A549 (cell line): Measurements from ENCODE around the gene FAM20A. TPM values are rescaled to one million over a fixed set of nuclear protein-coding genes. Genes with fewer than 3 reads are reported as not detected.

Experiments used
- ATAC-seq, 2 experiments: fragments of 200-7000 bp in 1 of 2; fragments of >200 bp in 1 of 2; cut with Nextera tagmentation in 1 of 2; cut with Tn5 transposase in 1 of 2; 3 replicates each; pipeline versions ENCODE4 v1.8.0 to v1.9.1; 2018 to 2020; ENCODE audit warnings: mild to moderate bottlenecking in 1 of 2, moderate library complexity in 1 of 2
- CTCF ChIA-PET: fragments of 300-600 bp; sonication (Branson Sonifier 250); formaldehyde crosslinking; extraction: SDS; loops from one replicate; lab custom pipeline; 2021; ENCODE audit warnings: antibody characterized with exemption, inconsistent platforms; lab: Yijun Ruan, JAX
- POLR2A ChIA-PET: fragments of 350-600 bp; formaldehyde crosslinking; extraction: SDS; loops from one replicate; lab custom pipeline; 2021; ENCODE audit warnings: antibody characterized with exemption, inconsistent platforms; lab: Yijun Ruan, JAX
- DNase-seq, 2 experiments: peaks; one replicate each; pipeline versions ENCODE4 v3.0.0 to v3.0.0-alpha.2; 2011 to 2016; ENCODE audit warnings: low read depth in 1 of 2, low spot score in 1 of 2
- FAIRE-seq: peaks from 2 replicates; lab custom pipeline; 2011; peaks lifted over from hg19 to GRCh38; lab: Jason Lieb, UNC
- H3K27ac ChIP-seq, 2 experiments: fragments of >200 bp; sonication (Bioruptor Twin); formaldehyde crosslinking; 3 replicates each; pipeline ENCODE4 v1.5.1; 2016 to 2017
- H3K4me1 ChIP-seq: fragments of >200 bp; sonication (Bioruptor Twin); formaldehyde crosslinking; 3 replicates; pipeline ENCODE4 v1.6.1; 2016
- H3K4me2 ChIP-seq: fragments of >200 bp; sonication (Bioruptor Twin); formaldehyde crosslinking; 3 replicates; pipeline ENCODE4 v1.6.1; 2016
- H3K4me3 ChIP-seq: fragments of >200 bp; sonication (Bioruptor Twin); formaldehyde crosslinking; 3 replicates; pipeline ENCODE4 v1.5.1; 2016
- H3K9me3 ChIP-seq: fragments of >200 bp; sonication (Bioruptor Twin); formaldehyde crosslinking; 3 replicates; pipeline ENCODE4 v1.6.1; 2016
- CEBPB ChIP-seq, 2 experiments: fragments of >200 bp in 1 of 2; sonication (Bioruptor Twin) in 1 of 2; formaldehyde crosslinking in 1 of 2; IDR thresholded peaks; 2 replicates each; pipeline ENCODE4 v1.6.1; 2012 to 2016
- CHD4 ChIP-seq: fragments of 200-600 bp; sonication (generic); IDR thresholded peaks from 2 replicates; pipeline ENCODE4 v1.6.1; 2016; ENCODE audit warnings: antibody characterized with exemption, mild to moderate bottlenecking, borderline replicate concordance
- EHF ChIP-seq: fragments of 250-450 bp; sonication (Bioruptor Pico); IDR thresholded peaks from 2 replicates; pipeline ENCODE4 v1.5.0; 2020; ENCODE audit warnings: mild to moderate bottlenecking
- EP300 ChIP-seq, 2 experiments: fragments of >200 bp; sonication (Bioruptor Twin); formaldehyde crosslinking; IDR thresholded peaks; 2 replicates in 1 of 2; 3 replicates in 1 of 2; pipeline ENCODE4 v1.6.1; 2016 to 2017
- FOXS1 ChIP-seq: fragments of 250-450 bp; sonication (Bioruptor Pico); IDR thresholded peaks from 2 replicates; pipeline ENCODE4 v1.5.0; 2020; ENCODE audit warnings: mild to moderate bottlenecking, moderate library complexity
- HOXA7 ChIP-seq: fragments of 250-450 bp; sonication (Bioruptor Pico); IDR thresholded peaks from 2 replicates; pipeline ENCODE4 v1.5.0; 2020; ENCODE audit warnings: mild to moderate bottlenecking, moderate library complexity
- HOXB13 ChIP-seq: fragments of 250-450 bp; sonication (Bioruptor Pico); IDR thresholded peaks from 2 replicates; pipeline ENCODE4 v1.5.0; 2020; ENCODE audit warnings: low read depth, mild to moderate bottlenecking, moderate library complexity
- HOXB5 ChIP-seq: fragments of 250-450 bp; sonication (Bioruptor Pico); IDR thresholded peaks from 2 replicates; pipeline ENCODE4 v1.5.0; 2020; ENCODE audit warnings: mild to moderate bottlenecking, moderate library complexity
- JUN ChIP-seq, 2 experiments: fragments of >200 bp; sonication (Bioruptor Twin); formaldehyde crosslinking; IDR thresholded peaks; 2 replicates in 1 of 2; 3 replicates in 1 of 2; pipeline ENCODE4 v1.6.1; 2016 to 2017
- KDM5A ChIP-seq: fragments of 200-600 bp; sonication (generic); IDR thresholded peaks from 2 replicates; pipeline ENCODE4 v1.6.1; 2016; ENCODE audit warnings: antibody characterized with exemption, mild to moderate bottlenecking
- MAZ ChIP-seq: fragments of 150-350 bp; IDR thresholded peaks from 2 replicates; pipeline ENCODE4 v1.6.1; 2014; ENCODE audit warnings: antibody characterized with exemption, low read depth, low read length, borderline replicate concordance
- NFE2L2 ChIP-seq: fragments of 150-350 bp; conservative IDR thresholded peaks from 2 replicates; pipeline ENCODE4 v1.6.1; 2014; ENCODE audit warnings: low read length
- POLR2A ChIP-seq: IDR thresholded peaks from 2 replicates; pipeline ENCODE4 v1.6.1; 2012; ENCODE audit warnings: mild to moderate bottlenecking, low read length
- RARB ChIP-seq: fragments of 250-450 bp; sonication (Bioruptor Pico); IDR thresholded peaks from 2 replicates; pipeline ENCODE4 v1.8.0; 2021; ENCODE audit warnings: mild to moderate bottlenecking, moderate library complexity
- RCOR1 ChIP-seq: fragments of 150-350 bp; IDR thresholded peaks from 2 replicates; pipeline ENCODE4 v1.6.1; 2014; ENCODE audit warnings: antibody characterized with exemption, low read length, low read depth
- RFX5 ChIP-seq: fragments of 450-650 bp; IDR thresholded peaks from 2 replicates; pipeline ENCODE4 v1.7.1; 2014; ENCODE audit warnings: antibody characterized with exemption, mild to moderate bottlenecking, moderate library complexity
- RNF2 ChIP-seq: fragments of 200-600 bp; sonication (generic); IDR thresholded peaks from 2 replicates; pipeline ENCODE4 v1.6.1; 2016; ENCODE audit warnings: low read depth, mild to moderate bottlenecking, antibody characterized with exemption, moderate library complexity, borderline replicate concordance
- SREBF2 ChIP-seq: fragments of 450-650 bp; IDR thresholded peaks from 2 replicates; pipeline ENCODE4 v1.6.1; 2014; ENCODE audit warnings: mild to moderate bottlenecking, moderate library complexity
- TP53 ChIP-seq: fragments of 250-450 bp; sonication (Bioruptor Pico); IDR thresholded peaks from 2 replicates; pipeline ENCODE4 v1.5.0; 2021; ENCODE audit warnings: mild to moderate bottlenecking, moderate library complexity
- ZC3H11A ChIP-seq: fragments of 450-650 bp; IDR thresholded peaks from 2 replicates; pipeline ENCODE4 v1.6.1; 2014; ENCODE audit warnings: antibody characterized with exemption, mild to moderate bottlenecking
- ZNF302 ChIP-seq: fragments of 250-450 bp; sonication (Bioruptor Pico); IDR thresholded peaks from 2 replicates; pipeline ENCODE4 v1.9.0; 2021; ENCODE audit warnings: inconsistent platforms, mild to moderate bottlenecking, moderate library complexity
- ZSCAN20 ChIP-seq: fragments of 250-450 bp; sonication (Bioruptor Pico); IDR thresholded peaks from 2 replicates; pipeline ENCODE4 v1.8.0; 2022; ENCODE audit warnings: mild to moderate bottlenecking, moderate library complexity
- WGBS: methylation state at CpG from one replicate; pipeline ENCODE4 v1.1.6; 2017; ENCODE audit errors: missing lambda C conversion rate; 5-methylcytosine and 5-hydroxymethylcytosine counted together
- polyA plus RNA-seq, 4 experiments: library from polyadenylated mRNA; depleted of rRNA in 3 of 4; stranded (reverse); fragments of >200 nt; fragmentation: RNase III in 1 of 4; extraction: RNeasy Plus Mini Kit Qiagen cat#74134 plus additional on column Dnase treatment in 1 of 4; gene quantifications; 2 replicates in 3 of 4; 3 replicates in 1 of 4; pipeline ENCODE4 v1.2.3, GENCODE V29; 2011 to 2017
- TF ChIP-seq, protein P1 (sequence below): fragments of 250-450 bp; sonication (Bioruptor Pico); IDR thresholded peaks from 2 replicates; pipeline ENCODE4 v1.5.0; 2020; ENCODE audit warnings: low read depth, mild to moderate bottlenecking, moderate library complexity
- TF ChIP-seq, protein P2 (sequence below): fragments of >200 bp; sonication (Bioruptor Twin); formaldehyde crosslinking; IDR thresholded peaks from 3 replicates; pipeline ENCODE4 v1.5.1; 2016
- TF ChIP-seq, protein P3 (sequence below): fragments of >200 bp; sonication (Bioruptor Twin); formaldehyde crosslinking; IDR thresholded peaks from 3 replicates; pipeline ENCODE4 v1.6.1; 2016
- TF ChIP-seq, protein P4 (sequence below): fragments of 200-600 bp; sonication (generic); IDR thresholded peaks from 2 replicates; pipeline ENCODE4 v1.6.1; 2016; ENCODE audit warnings: antibody characterized with exemption, mild to moderate bottlenecking, moderate library complexity
- TF ChIP-seq, protein P5 (sequence below): fragments of 150-350 bp; IDR thresholded peaks from 2 replicates; pipeline ENCODE4 v1.6.1; 2014; ENCODE audit warnings: low read depth, mild to moderate bottlenecking, low read length

The FAM20A gene
- polyA plus RNA-seq, 2 of the 4 experiments (the other 2 are of a cell fraction), result 0.05 to 0.09 TPM

DNA sequence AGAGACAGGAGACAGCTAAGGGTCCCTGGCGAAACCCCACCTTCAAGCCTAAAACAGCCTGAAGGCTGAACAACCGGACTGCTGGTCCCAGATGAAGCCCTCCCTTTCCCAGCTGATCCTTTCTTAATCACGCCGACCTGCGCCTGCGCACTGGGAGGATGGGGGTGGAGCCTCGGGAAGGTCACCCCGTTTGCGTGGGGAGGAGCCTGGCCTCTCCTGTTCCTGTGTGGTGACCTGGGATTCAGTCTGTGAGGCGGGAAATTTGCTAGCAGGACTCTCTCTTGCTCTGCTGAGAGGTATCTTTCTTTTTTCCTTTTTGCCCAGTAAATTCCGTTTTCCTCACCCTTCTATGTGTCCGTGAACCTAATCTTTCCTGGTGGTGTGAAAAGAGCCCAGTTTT lies 9.6 kb downstream of the FAM20A start:
- Histone ChIP-seq H3K4me3 (no peak overlapping the region), H3K9me3 (peaks cover 9% of the 10 kb centered on the region; the same call in 2 of the 3 replicates), H3K4me2 (no peak overlapping the region), H3K27ac (no peak overlapping the region), H3K4me1 (no peaks in the 10 kb centered on the region)
- peak in 1 of 2 experiments; percentile 30; a peak in 1 of 6 replicates for ATAC-seq
- TF ChIP-seq KDM5A (no peak), ZSCAN20 (no peak)
- FAIRE-seq, result no peak
- POLR2A ChIA-PET, result no interaction called here
- WGBS, result 45% methylated on average over 12 of the region's 12 CpGs
- DNase-seq, result no peak
- CTCF ChIA-PET, result interaction anchor here (2.2 kb wide), 1 partner anchor 11 kb away, joined by 6 read pairs; no protein-coding TSS in a partner anchor

DNA sequence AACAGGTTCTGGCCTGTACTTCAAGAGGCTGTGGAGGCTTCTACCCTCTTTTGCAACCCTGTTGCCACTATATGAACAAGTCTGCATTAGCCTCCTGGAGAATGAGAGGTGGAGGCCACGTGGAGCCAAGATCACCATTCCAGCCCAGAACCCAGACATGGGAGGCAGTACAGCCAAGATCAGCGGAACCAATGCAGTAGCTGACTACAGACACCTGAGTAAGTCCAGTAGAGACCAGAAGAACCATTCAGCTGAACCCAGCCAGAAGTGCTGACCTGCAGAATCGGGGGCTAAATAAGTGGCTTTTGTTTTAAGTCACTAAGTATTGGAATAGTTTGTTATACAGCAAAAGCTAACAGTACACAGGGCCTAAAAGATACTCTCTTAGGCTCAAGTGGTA lies 12.1 kb downstream of the FAM20A start:
- no peak for FAIRE-seq
- 21% methylated on average over 3 of the region's 3 CpGs for WGBS
- CTCF ChIA-PET, result no interaction called here
- no peak overlapping the region for H3K4me2 ChIP-seq
- TF ChIP-seq ZNF302 (CRISPR knock-in tag) (no peak), EHF (CRISPR knock-in tag) (no peak), CEBPB (IDR thresholded peaks at IDR 0.05) (no peak), RARB (CRISPR knock-in tag) (no peak), MAZ (no peak), TP53 (CRISPR knock-in tag) (no peak), KDM5A (no peak), ZC3H11A (no peak), CHD4 (no peak), NFE2L2 (no peak), POLR2A (no peak), FOXS1 (no peak)
- TF ChIP-seq, protein P1, sequence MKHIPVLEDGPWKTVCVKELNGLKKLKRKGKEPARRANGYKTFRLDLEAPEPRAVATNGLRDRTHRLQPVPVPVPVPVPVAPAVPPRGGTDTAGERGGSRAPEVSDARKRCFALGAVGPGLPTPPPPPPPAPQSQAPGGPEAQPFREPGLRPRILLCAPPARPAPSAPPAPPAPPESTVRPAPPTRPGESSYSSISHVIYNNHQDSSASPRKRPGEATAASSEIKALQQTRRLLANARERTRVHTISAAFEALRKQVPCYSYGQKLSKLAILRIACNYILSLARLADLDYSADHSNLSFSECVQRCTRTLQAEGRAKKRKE (CRISPR knock-in tag), result no peak
- peaks cover 9% of the 10 kb centered on the region; the same call in 2 of the 3 replicates for H3K9me3 ChIP-seq
- H3K4me3 ChIP-seq, result no peak overlapping the region
- H3K27ac ChIP-seq, result no peak overlapping the region
- no peaks in the 10 kb centered on the region for H3K4me1 ChIP-seq
- POLR2A ChIA-PET, result no interaction called here
- ATAC-seq, result no peak
- no peak for DNase-seq

DNA sequence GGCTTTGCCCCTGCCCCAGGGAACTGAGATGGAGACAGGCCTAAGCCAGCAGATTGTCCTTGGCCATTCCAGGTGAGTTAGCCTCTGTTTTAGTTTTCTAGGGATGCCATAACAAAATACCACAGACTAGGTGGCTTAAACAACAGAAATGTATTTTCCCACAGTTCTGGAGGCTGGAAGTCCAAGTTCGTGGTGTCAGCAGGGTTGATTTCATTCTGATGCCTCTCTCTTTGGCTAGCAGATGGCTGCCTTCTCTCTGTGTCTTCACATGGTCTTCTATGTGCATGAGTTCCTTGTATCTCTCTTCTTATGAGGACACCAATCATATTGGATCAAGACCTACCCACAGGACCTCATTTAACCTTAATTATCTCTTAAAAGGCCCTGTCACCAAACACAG lies 12.8 kb downstream of the FAM20A start:
- Histone ChIP-seq H3K4me1 (no peaks in the 10 kb centered on the region), H3K9me3 (peaks cover 9% of the 10 kb centered on the region; the same call in 2 of the 3 replicates), H3K27ac (no peak overlapping the region), H3K4me2 (no peak overlapping the region), H3K4me3 (no peak overlapping the region)
- CTCF ChIA-PET, result interaction anchor here (0.7 to 1.2 kb wide), 3 partner anchors 25 to 183 kb away, joined by 3 to 5 read pairs (median 3); no protein-coding TSS in a partner anchor
- ATAC-seq (no peak), DNase-seq (no peak), FAIRE-seq (no peak)
- no peak for TF ChIP-seq HOXA7 (CRISPR knock-in tag)
- no peak for TF ChIP-seq KDM5A
- TF ChIP-seq EP300 (IDR thresholded peaks at IDR 0.05), result no peak
- TF ChIP-seq, protein P2, sequence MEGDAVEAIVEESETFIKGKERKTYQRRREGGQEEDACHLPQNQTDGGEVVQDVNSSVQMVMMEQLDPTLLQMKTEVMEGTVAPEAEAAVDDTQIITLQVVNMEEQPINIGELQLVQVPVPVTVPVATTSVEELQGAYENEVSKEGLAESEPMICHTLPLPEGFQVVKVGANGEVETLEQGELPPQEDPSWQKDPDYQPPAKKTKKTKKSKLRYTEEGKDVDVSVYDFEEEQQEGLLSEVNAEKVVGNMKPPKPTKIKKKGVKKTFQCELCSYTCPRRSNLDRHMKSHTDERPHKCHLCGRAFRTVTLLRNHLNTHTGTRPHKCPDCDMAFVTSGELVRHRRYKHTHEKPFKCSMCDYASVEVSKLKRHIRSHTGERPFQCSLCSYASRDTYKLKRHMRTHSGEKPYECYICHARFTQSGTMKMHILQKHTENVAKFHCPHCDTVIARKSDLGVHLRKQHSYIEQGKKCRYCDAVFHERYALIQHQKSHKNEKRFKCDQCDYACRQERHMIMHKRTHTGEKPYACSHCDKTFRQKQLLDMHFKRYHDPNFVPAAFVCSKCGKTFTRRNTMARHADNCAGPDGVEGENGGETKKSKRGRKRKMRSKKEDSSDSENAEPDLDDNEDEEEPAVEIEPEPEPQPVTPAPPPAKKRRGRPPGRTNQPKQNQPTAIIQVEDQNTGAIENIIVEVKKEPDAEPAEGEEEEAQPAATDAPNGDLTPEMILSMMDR, result no peak
- TF ChIP-seq CHD4, result no peak
- no peak for TF ChIP-seq RARB (CRISPR knock-in tag)
- no peak for TF ChIP-seq FOXS1
- TF ChIP-seq, protein P3, sequence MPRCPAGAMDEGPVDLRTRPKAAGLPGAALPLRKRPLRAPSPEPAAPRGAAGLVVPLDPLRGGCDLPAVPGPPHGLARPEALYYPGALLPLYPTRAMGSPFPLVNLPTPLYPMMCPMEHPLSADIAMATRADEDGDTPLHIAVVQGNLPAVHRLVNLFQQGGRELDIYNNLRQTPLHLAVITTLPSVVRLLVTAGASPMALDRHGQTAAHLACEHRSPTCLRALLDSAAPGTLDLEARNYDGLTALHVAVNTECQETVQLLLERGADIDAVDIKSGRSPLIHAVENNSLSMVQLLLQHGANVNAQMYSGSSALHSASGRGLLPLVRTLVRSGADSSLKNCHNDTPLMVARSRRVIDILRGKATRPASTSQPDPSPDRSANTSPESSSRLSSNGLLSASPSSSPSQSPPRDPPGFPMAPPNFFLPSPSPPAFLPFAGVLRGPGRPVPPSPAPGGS, result no peak
- TF ChIP-seq RNF2, result no peak
- TF ChIP-seq RCOR1, result no peak
- TF ChIP-seq, protein P4, sequence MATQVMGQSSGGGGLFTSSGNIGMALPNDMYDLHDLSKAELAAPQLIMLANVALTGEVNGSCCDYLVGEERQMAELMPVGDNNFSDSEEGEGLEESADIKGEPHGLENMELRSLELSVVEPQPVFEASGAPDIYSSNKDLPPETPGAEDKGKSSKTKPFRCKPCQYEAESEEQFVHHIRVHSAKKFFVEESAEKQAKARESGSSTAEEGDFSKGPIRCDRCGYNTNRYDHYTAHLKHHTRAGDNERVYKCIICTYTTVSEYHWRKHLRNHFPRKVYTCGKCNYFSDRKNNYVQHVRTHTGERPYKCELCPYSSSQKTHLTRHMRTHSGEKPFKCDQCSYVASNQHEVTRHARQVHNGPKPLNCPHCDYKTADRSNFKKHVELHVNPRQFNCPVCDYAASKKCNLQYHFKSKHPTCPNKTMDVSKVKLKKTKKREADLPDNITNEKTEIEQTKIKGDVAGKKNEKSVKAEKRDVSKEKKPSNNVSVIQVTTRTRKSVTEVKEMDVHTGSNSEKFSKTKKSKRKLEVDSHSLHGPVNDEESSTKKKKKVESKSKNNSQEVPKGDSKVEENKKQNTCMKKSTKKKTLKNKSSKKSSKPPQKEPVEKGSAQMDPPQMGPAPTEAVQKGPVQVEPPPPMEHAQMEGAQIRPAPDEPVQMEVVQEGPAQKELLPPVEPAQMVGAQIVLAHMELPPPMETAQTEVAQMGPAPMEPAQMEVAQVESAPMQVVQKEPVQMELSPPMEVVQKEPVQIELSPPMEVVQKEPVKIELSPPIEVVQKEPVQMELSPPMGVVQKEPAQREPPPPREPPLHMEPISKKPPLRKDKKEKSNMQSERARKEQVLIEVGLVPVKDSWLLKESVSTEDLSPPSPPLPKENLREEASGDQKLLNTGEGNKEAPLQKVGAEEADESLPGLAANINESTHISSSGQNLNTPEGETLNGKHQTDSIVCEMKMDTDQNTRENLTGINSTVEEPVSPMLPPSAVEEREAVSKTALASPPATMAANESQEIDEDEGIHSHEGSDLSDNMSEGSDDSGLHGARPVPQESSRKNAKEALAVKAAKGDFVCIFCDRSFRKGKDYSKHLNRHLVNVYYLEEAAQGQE, result no peak
- no peak for TF ChIP-seq SREBF2
- TF ChIP-seq, protein P5, sequence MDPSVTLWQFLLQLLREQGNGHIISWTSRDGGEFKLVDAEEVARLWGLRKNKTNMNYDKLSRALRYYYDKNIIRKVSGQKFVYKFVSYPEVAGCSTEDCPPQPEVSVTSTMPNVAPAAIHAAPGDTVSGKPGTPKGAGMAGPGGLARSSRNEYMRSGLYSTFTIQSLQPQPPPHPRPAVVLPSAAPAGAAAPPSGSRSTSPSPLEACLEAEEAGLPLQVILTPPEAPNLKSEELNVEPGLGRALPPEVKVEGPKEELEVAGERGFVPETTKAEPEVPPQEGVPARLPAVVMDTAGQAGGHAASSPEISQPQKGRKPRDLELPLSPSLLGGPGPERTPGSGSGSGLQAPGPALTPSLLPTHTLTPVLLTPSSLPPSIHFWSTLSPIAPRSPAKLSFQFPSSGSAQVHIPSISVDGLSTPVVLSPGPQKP, result no peak
- no peak for TF ChIP-seq HOXB5 (CRISPR knock-in tag)
- TF ChIP-seq JUN (IDR thresholded peaks at IDR 0.05), result no peak
- no peak for TF ChIP-seq HOXB13 (CRISPR knock-in tag)
- no peak for TF ChIP-seq EHF (CRISPR knock-in tag)
- TF ChIP-seq RFX5, result no peak
- POLR2A ChIA-PET, result no interaction called here
- 4% methylated on average over 1 of the region's 1 CpG for WGBS
